OCI-LY3 (cell line): Measurements from ENCODE around the gene NUDT9.
"Not testable (repeated sequence)": the region's sequence is repeated elsewhere in the genome, so short reads cannot be mapped to it uniquely, and the experiment has no call there.

Source experiments
- H2AFZ ChIP-seq: fragments of 200-600, 300-600 bp; shearing (Covaris generic); 2 replicates; pipeline ENCODE4 v1.6.0; 2014; ENCODE audit warnings: antibody characterized with exemption, low read depth, low read length
- H3K27ac ChIP-seq: fragments of 200-600, 300-600 bp; sonication (generic); 2 replicates; pipeline ENCODE4 v1.5.1; 2014; ENCODE audit warnings: mild to moderate bottlenecking, low read length, moderate library complexity, mixed read lengths
- H3K27me3 ChIP-seq: fragments of 200-600, 300-600 bp; sonication (generic); 2 replicates; pipeline ENCODE4 v1.6.1; 2014; ENCODE audit warnings: low read depth, low read length, mixed read lengths
- H3K36me3 ChIP-seq: fragments of 200-600, 300-600 bp; sonication (generic); replicated peaks from 2 replicates; pipeline ENCODE3; 2014; ENCODE audit warnings: low read depth, low read length, mixed read lengths
- H3K4me1 ChIP-seq: fragments of 300-600, 200-600 bp; sonication (generic); 2 replicates; pipeline ENCODE4 v1.6.1; 2014; ENCODE audit warnings: low read length, mixed read lengths
- H3K4me2 ChIP-seq: fragments of 200-600, 300-600 bp; sonication (generic); 2 replicates; pipeline ENCODE4 v1.6.1; 2014; ENCODE audit warnings: low read length, mixed read lengths
- H3K4me3 ChIP-seq: fragments of 300-600, 200-600 bp; sonication (generic); 2 replicates; pipeline ENCODE4 v1.5.1; 2014; ENCODE audit warnings: antibody characterized with exemption, mild to moderate bottlenecking, low read length, moderate library complexity
- H3K79me2 ChIP-seq: fragments of 300-600, 200-600 bp; shearing (Covaris generic); 2 replicates; pipeline ENCODE4 v1.6.1; 2014; ENCODE audit warnings: mild to moderate bottlenecking, low read length, mixed read lengths
- H3K9ac ChIP-seq: fragments of 300-600, 200-600 bp; shearing (Covaris generic); 2 replicates; pipeline ENCODE4 v1.6.0; 2014; ENCODE audit warnings: mild to moderate bottlenecking, low read length, moderate library complexity
- H3K9me3 ChIP-seq: fragments of 200-600, 300-600 bp; shearing (Covaris generic); 2 replicates; pipeline ENCODE4 v1.6.1; 2014; ENCODE audit warnings: low read length, mixed read lengths; ENCODE audit not compliant: insufficient read depth
- H4K20me1 ChIP-seq: fragments of 200-600, 300-600 bp; sonication (generic); 2 replicates; pipeline ENCODE4 v1.6.1; 2016; ENCODE audit warnings: low read length, mixed read lengths; ENCODE audit not compliant: insufficient read depth
- CTCF ChIP-seq: fragments of 200-600, 300-600 bp; sonication (generic); IDR thresholded peaks from 2 replicates; pipeline ENCODE4 v1.5.1; 2014; ENCODE audit warnings: antibody characterized with exemption, low read length, low read depth
- EZH2phosphoT487 ChIP-seq: fragments of 200-600 bp; shearing (Covaris generic); IDR thresholded peaks from 2 replicates; pipeline ENCODE4 v1.6.1; 2018; ENCODE audit warnings: antibody characterized with exemption, mixed run types, low read depth

NUDT9 gene

GRCh38 chr4:87406462-87406861 lies 15.9 kb upstream of the NUDT9 start:
- Histone ChIP-seq H3K4me2 (no peak overlapping the region), H3K9me3 (no peaks in the 10 kb centered on the region), H4K20me1 (no peaks in the 10 kb centered on the region), H3K4me1 (no peaks in the 10 kb centered on the region), H3K79me2 (no peaks in the 10 kb centered on the region), H3K9ac (no peak overlapping the region), H3K4me3 (no peak overlapping the region), H3K27me3 (no peaks in the 10 kb centered on the region), H3K27ac (no peak overlapping the region), H3K36me3 (no peaks in the 10 kb centered on the region), H2AFZ (peak overlapping the region; percentile 53; the same call in 1 of the 2 replicates)
- TF ChIP-seq CTCF (no peak), EZH2phosphoT487 (no peak)

DNA sequence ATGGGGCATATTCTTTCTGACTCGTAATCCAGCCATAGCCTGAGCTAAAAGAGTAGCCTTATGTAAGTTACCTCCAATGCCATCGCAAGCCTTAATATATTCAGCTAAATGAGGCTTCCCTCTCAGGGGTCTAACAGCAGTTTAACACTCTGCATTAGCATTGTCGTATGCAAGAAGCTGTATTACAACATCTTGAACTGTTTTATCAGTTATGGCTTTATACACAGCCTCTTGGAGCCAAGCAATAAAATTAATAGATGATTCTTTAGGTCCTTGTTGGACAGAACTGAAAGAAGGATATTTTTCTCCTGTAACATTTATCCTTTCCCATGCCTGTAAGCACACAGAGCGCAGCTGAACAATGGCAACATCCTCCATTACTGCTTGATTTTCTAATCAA lies 15.5 kb upstream of the NUDT9 start:
- H4K20me1 ChIP-seq, H3K27ac ChIP-seq, H3K9me3 ChIP-seq, H3K4me1 ChIP-seq, H2AFZ ChIP-seq, H3K4me3 ChIP-seq, H3K36me3 ChIP-seq, H3K4me2 ChIP-seq, H3K27me3 ChIP-seq, H3K79me2 ChIP-seq, H3K9ac ChIP-seq: not testable (repeated sequence)

GRCh38 chr4:87409420-87409939 lies 12.9 kb upstream of the NUDT9 start:
- H3K4me3 ChIP-seq, result no peak overlapping the region
- no peaks in the 10 kb centered on the region for H3K79me2 ChIP-seq
- no peak overlapping the region for H3K4me2 ChIP-seq
- no peak for TF ChIP-seq CTCF
- no peak for TF ChIP-seq EZH2phosphoT487
- H3K36me3 ChIP-seq, result no peaks in the 10 kb centered on the region
- no peak overlapping the region for H3K27ac ChIP-seq
- no peak overlapping the region for H3K9ac ChIP-seq
- no peaks in the 10 kb centered on the region for H3K4me1 ChIP-seq
- H4K20me1 ChIP-seq, result no peaks in the 10 kb centered on the region
- no peak overlapping the region for H2AFZ ChIP-seq
- 0 out of 2 replicates have a peak, but pooled peaks cover 2% of the 10 kb centered on the region for H3K27me3 ChIP-seq
- no peaks in the 10 kb centered on the region for H3K9me3 ChIP-seq

GRCh38 chr4:87410157-87410556 lies 12.2 kb upstream of the NUDT9 start:
- H3K27ac ChIP-seq, result no peak overlapping the region
- H3K4me2 ChIP-seq, result no peak overlapping the region
- H3K9me3 ChIP-seq, result no peaks in the 10 kb centered on the region
- H3K27me3 ChIP-seq, result 0 out of 2 replicates have a peak, but pooled peaks cover 2% of the 10 kb centered on the region
- no peak for TF ChIP-seq CTCF
- TF ChIP-seq EZH2phosphoT487, result no peak
- H3K36me3 ChIP-seq, result no peaks in the 10 kb centered on the region
- H3K9ac ChIP-seq, result no peak overlapping the region
- H3K4me1 ChIP-seq, result no peaks in the 10 kb centered on the region
- no peaks in the 10 kb centered on the region for H3K79me2 ChIP-seq
- no peaks in the 10 kb centered on the region for H4K20me1 ChIP-seq
- no peak overlapping the region for H2AFZ ChIP-seq
- no peak overlapping the region for H3K4me3 ChIP-seq

DNA sequence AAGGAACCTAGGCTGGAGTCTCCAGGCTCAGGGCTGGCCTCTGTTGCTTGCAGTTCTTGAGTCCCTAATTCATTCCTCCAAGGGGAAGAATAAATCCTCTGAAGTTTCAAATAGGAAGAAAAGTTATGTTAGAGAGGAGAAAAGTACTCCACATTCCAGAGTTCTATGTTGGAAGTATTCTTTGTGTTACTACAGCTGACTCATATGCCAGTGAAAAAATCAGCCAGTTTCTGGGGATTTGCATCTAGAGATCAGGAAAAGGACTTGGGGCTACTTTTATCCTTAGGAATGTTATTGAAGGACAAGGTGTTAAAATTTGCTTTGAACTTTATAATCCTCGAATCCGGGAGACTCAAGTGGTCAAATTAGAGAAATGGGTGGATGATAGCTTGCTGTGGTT lies 11.7 kb upstream of the NUDT9 start:
- H3K4me3 ChIP-seq, result no peak overlapping the region
- no peak overlapping the region for H3K27ac ChIP-seq
- H3K36me3 ChIP-seq, result no peaks in the 10 kb centered on the region
- H3K27me3 ChIP-seq, result 0 out of 2 replicates have a peak, but pooled peaks cover 2% of the 10 kb centered on the region
- H3K4me2 ChIP-seq, result no peak overlapping the region
- no peaks in the 10 kb centered on the region for H3K79me2 ChIP-seq
- no peaks in the 10 kb centered on the region for H4K20me1 ChIP-seq
- H3K9me3 ChIP-seq, result no peaks in the 10 kb centered on the region
- TF ChIP-seq EZH2phosphoT487, result no peak
- no peak for TF ChIP-seq CTCF
- no peaks in the 10 kb centered on the region for H3K4me1 ChIP-seq
- no peak overlapping the region for H3K9ac ChIP-seq
- H2AFZ ChIP-seq, result no peak overlapping the region
